ENCODE measurements around the gene GLIS2.

Gene GLIS2

DNA sequence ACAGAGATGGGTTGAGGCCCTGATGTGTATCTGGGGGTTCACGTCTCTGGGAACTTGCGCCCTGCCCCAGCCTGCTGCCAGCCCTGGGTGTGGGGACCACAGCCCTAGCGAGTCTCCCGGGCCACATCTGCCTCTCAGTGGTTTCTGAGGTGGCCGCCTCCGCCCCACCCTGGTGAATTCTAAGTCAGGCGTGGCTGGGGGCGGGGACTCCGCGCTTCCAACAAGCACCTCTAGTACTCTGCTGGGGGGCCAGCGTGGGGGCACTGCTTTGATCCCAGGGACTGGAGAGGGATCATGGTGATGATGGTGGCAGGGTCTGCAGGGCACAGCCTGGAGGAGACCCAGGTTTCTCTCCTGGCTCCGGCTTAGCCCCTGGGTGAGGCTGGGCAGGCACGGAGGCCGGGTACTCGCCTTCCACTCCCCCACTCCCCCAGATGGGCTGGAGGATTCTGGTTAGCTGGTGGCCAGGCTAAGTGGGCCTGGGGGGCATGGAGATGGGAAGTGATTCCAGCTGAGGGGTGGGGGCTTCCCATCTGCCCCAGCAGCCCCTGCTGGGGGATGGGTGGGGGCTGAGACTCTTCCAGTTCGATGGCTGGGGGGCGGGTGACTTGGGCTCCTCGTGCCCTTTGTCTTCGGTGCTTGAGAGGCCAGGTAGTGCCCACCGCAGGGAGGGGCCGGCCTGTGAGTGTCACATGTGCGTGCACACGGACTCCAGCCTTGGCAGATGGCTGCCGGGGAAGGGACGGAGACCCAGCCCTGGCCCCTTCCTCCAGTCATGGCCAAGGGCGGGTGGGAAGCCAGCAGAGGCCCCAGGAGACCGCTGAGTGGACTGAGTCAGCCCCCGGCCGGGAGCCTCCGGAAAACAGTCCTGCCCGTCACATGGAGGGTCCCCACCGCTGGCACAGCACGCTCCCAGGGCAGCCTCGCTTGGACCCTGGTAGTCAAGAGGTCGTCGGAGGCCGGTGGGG, 3.9 kb downstream of the GLIS2 start:
- no peak for DNase-seq (ENCODE audit: low read depth in 1 of 2, low spot score in 1 of 2)
- H3K27ac ChIP-seq (replicated peaks): no peak overlapping the region
- no peak for TF ChIP-seq SPI1 (IDR thresholded peaks at IDR 0.05; ENCODE audit: borderline replicate concordance, low read depth)
- TF ChIP-seq POLR2AphosphoS5 (IDR thresholded peaks at IDR 0.05; ENCODE audit: low read depth): no peak
- peaks cover 14% of the 10 kb centered on the region for H3K27me3 ChIP-seq (ENCODE audit: insufficient read depth, poor library complexity, severe bottlenecking)
- no peak overlapping the region for H3K4me3 ChIP-seq (replicated peaks; ENCODE audit: insufficient read depth, low read length)

DNA sequence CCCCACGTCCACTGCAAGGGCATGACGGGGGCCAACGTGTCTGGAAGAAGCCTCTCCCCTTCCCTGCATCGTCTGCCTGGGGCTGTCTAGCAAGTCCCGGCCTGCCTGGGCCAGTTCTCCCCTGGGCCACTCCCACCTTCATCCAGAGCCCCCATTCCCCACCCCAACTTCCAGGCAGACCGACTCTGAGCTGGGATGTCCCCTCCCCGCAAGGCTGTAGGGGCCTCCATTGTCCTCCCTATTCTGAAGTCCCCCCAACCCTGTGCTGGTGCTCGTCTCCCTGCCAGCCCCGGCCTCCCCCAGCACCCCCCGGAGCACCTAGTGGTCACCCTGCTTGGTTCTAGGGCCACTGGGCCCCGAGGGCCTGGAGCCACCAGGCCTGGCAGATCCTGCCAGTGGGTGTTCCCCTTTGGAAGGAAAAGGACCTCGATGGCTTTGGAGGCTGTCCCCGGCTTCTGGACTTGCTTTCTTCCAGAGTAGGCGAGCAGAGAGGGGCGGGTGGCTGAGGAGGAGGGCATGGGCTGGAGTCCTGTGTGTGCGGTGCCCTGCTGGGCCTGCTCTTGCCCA, 4.8 kb downstream of the GLIS2 start:
- DNase-seq (ENCODE audit: low read depth in 1 of 2, low spot score in 1 of 2): no peak
- Histone ChIP-seq H3K27ac (replicated peaks) (no peak overlapping the region), H3K27me3 (ENCODE audit: insufficient read depth, poor library complexity, severe bottlenecking) (peaks cover 9% of the 10 kb centered on the region), H3K4me3 (replicated peaks; ENCODE audit: insufficient read depth, low read length) (no peak overlapping the region)
- no peak for TF ChIP-seq POLR2AphosphoS5 (IDR thresholded peaks at IDR 0.05; ENCODE audit: low read depth)

DNA sequence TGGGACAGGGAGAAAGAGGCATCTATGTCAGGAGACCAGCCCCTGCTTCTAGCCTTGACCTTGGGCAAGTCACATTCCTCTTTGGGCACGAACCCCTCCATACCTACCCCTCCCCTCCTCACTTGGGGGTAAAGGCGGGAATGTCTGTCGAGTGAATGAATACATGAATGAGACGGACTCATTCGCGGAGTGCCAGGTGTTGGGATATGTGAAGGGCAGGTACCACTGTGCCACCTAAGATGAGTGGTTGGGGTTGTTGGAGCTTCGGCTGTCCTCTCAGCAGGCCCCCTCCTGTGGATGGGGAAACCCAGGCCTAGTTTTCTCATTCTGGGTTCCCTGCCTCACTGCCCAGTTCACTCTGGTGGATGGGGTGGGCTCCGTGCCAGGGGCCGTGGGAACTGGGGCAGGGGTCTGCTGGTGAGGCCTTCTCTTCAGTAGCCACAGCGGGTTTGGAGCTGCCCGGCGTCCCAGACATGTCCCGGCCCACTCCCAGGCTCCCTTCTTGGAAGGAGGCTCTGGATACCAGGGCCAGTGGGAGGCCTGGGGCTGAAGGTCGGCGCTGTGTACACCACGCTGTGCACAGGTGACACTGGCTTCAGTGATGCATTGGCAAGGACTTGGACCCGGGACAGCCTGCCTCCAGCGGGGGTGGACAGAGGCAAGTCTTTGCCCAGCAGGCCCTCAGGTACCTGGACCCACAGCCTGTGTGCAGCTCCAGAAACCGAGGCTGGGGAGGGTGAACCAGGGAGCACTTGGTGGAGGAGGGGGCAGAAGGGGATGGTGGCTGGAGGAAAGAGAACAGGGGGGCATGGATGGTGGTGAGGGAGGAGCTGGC, 5.6 kb downstream of the GLIS2 start:
- TF ChIP-seq, protein P1, sequence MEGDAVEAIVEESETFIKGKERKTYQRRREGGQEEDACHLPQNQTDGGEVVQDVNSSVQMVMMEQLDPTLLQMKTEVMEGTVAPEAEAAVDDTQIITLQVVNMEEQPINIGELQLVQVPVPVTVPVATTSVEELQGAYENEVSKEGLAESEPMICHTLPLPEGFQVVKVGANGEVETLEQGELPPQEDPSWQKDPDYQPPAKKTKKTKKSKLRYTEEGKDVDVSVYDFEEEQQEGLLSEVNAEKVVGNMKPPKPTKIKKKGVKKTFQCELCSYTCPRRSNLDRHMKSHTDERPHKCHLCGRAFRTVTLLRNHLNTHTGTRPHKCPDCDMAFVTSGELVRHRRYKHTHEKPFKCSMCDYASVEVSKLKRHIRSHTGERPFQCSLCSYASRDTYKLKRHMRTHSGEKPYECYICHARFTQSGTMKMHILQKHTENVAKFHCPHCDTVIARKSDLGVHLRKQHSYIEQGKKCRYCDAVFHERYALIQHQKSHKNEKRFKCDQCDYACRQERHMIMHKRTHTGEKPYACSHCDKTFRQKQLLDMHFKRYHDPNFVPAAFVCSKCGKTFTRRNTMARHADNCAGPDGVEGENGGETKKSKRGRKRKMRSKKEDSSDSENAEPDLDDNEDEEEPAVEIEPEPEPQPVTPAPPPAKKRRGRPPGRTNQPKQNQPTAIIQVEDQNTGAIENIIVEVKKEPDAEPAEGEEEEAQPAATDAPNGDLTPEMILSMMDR (IDR thresholded peaks at IDR 0.05; ENCODE audit: insufficient read depth, low read length): no peak
- no peak for TF ChIP-seq SPI1 (IDR thresholded peaks at IDR 0.05; ENCODE audit: borderline replicate concordance, low read depth)
- no peak for TF ChIP-seq POLR2AphosphoS5 (IDR thresholded peaks at IDR 0.05; ENCODE audit: low read depth)
- TF ChIP-seq, protein P2, sequence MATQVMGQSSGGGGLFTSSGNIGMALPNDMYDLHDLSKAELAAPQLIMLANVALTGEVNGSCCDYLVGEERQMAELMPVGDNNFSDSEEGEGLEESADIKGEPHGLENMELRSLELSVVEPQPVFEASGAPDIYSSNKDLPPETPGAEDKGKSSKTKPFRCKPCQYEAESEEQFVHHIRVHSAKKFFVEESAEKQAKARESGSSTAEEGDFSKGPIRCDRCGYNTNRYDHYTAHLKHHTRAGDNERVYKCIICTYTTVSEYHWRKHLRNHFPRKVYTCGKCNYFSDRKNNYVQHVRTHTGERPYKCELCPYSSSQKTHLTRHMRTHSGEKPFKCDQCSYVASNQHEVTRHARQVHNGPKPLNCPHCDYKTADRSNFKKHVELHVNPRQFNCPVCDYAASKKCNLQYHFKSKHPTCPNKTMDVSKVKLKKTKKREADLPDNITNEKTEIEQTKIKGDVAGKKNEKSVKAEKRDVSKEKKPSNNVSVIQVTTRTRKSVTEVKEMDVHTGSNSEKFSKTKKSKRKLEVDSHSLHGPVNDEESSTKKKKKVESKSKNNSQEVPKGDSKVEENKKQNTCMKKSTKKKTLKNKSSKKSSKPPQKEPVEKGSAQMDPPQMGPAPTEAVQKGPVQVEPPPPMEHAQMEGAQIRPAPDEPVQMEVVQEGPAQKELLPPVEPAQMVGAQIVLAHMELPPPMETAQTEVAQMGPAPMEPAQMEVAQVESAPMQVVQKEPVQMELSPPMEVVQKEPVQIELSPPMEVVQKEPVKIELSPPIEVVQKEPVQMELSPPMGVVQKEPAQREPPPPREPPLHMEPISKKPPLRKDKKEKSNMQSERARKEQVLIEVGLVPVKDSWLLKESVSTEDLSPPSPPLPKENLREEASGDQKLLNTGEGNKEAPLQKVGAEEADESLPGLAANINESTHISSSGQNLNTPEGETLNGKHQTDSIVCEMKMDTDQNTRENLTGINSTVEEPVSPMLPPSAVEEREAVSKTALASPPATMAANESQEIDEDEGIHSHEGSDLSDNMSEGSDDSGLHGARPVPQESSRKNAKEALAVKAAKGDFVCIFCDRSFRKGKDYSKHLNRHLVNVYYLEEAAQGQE (IDR thresholded peaks at IDR 0.05; ENCODE audit: insufficient replicate concordance, low read depth): no peak
- no peak for TF ChIP-seq GABPA (IDR thresholded peaks at IDR 0.05; ENCODE audit: low read depth)
- DNase-seq (ENCODE audit: low read depth in 1 of 2, low spot score in 1 of 2): no peak
- Histone ChIP-seq H3K27me3 (ENCODE audit: insufficient read depth, poor library complexity, severe bottlenecking) (peaks cover 7% of the 10 kb centered on the region), H3K27ac (replicated peaks) (no peak overlapping the region), H3K4me3 (replicated peaks; ENCODE audit: insufficient read depth, low read length) (no peak overlapping the region)

DNA sequence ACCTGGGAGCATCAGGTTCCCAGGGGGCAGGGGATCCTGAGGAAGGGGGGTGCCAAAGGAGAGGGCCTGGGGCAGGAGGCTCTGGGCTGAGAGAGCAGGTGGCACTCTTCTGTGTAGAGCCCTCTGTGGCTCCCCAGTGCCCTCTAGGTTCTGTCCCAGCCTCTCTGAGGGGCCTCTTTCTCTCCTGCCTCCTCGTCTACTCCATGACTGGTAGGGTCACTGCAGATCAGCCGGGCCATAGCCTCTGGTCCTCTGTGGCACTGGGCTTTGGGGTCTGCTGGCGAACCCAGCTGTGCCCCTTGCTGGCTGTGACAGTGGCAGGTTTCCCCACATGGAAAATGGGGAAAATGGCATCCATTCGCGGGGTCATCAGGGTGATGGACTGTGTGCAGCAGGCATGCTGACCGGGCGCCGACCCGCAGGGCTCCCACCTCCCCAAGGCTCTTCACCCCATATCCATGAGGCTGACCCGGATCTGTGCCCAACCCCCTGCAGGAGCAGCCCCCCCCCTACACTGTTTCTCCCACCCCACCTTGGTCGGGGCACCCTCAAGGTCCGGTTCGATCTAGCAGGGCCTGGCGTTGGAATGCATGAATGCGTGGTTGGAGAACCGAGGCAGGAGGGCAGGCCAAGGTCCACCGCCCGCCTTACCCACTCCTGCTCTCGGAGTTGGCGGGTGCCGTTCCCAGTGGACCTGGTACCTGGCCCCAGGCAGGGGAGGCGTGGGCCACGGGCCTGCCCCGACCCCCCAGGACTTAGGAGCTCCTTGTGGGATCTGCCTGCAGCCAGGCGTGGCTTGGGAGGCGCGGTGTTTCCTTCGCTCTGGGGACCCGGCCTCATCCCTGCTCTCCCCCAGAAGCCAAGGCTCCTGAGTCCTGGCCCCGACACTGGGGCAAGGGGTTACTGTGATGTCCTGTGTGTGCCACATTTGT, 6.5 kb downstream of the GLIS2 start:
- peaks cover 3% of the 10 kb centered on the region for H3K27me3 ChIP-seq (ENCODE audit: insufficient read depth, poor library complexity, severe bottlenecking)
- no peak overlapping the region for H3K27ac ChIP-seq (replicated peaks)
- H3K4me3 ChIP-seq (replicated peaks; ENCODE audit: insufficient read depth, low read length): no peak overlapping the region
- DNase-seq (ENCODE audit: low read depth in 1 of 2, low spot score in 1 of 2): no peak
- TF ChIP-seq POLR2AphosphoS5 (IDR thresholded peaks at IDR 0.05; ENCODE audit: low read depth): no peak

DNA sequence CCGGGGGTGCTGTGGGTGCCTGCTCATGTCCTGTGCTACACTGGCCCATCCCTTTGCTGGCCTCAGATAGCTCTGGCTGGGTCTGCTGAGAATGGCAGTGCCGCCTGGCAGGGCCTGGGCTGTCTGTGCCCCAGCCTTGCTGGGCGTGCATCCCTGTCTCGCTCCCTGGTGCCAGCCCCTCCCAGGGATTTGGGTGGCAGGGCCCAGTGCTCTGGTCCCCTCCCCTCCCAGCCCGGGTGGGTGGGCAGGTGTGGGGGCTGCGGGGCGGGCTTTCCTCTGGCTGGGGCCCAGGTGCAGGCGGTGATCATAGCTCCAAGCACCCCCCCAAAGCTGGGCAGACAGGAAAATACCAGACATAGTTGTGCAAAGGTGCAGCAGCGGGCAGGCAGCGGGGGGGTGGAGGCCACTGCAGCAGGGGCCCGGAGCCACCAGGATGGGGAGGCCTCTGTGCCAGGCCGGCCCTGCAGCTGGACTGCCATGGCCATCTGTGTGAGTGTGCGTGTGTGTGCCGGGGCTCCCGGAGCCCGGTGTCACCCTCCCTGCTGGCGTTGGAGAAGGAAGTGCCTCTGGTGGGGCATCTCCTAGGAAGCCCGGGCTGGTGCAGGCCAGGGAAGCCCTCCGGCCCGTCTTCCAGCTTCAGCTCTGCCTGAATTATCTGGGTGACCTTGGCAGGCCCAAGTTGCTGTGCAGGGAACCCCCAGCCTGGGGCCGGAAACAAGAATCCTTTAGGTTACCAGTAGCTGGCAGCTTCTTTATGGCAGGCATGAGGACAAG, 7.4 kb downstream of the GLIS2 start:
- no peak for DNase-seq (ENCODE audit: low read depth in 1 of 2, low spot score in 1 of 2)
- Histone ChIP-seq H3K4me3 (replicated peaks; ENCODE audit: insufficient read depth, low read length) (no peak overlapping the region), H3K27me3 (ENCODE audit: insufficient read depth, poor library complexity, severe bottlenecking) (peaks cover 3% of the 10 kb centered on the region), H3K27ac (replicated peaks) (no peak overlapping the region)
- TF ChIP-seq SPI1 (IDR thresholded peaks at IDR 0.05; ENCODE audit: borderline replicate concordance, low read depth) (no peak), POLR2AphosphoS5 (IDR thresholded peaks at IDR 0.05; ENCODE audit: low read depth) (no peak), GABPA (IDR thresholded peaks at IDR 0.05; ENCODE audit: low read depth) (no peak)
- TF ChIP-seq, protein P1 (IDR thresholded peaks at IDR 0.05; ENCODE audit: insufficient read depth, low read length): no peak

All from HL-60 (cell line).